ENCODE measurements around the gene CABP1.
"Not testable (repeated sequence)": the region's sequence is repeated elsewhere in the genome, so short reads cannot be mapped to it uniquely, and the experiment has no call there.

The CABP1 gene

GRCh38 chr12:120639771-120640721 lies at the start of gene CABP1:
Gene CABP1 (plus strand): TSS chr12:120640626. CDS start chr12:120640686, 60 bp downstream.
- DNase-seq (ENCODE audit: low read depth) = peak; percentile 59

- DNase-seq (ENCODE audit: low read depth) = no peak
Measured at GRCh38 chr12:120590741-120591407, 49.6 kb upstream of the CABP1 start.

DNA sequence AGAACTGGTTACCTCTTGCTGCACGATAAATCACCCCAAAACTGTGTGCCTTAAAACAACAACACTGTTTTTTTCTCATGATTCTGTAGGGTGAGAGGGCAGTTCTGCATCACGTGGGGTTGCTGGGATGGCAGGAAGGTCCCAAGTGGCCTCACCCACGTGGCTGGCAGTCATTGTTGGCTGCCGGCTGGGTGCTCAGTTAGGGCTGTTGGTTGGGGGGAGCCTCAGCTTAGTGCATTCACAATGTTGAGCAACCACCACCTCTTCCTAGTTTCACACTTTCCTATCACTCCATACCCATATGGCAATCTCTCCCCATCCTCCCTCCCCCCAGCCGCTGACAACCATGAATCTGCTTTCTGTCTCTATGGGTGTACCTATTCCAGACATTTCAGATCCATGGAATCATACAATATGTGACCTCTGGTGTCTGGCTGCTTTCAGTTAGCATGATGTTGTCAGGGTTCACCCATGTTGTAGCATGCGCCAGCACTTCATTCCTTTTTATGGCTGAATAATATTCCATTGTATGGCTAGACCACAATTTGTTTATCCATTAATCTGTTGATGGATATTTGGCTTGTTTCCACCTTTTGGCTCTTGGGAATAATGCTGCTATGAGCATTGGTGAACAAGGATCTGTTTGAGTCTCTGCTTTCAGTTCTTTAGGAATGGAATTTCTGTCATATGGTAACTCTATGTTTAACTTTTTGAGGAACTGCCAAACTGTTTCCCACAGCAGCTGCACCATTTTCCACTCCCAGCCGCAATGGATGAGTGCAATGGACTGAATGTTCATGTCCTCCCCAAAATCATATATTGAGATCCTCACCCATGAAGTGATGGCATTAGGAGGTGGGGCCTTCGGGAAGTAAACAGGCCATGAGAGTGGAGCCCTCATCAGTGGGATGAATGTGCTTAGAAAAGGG lies 48.0 kb upstream of the CABP1 start:
- DNase-seq (ENCODE audit: low read depth) = no peak

DNA sequence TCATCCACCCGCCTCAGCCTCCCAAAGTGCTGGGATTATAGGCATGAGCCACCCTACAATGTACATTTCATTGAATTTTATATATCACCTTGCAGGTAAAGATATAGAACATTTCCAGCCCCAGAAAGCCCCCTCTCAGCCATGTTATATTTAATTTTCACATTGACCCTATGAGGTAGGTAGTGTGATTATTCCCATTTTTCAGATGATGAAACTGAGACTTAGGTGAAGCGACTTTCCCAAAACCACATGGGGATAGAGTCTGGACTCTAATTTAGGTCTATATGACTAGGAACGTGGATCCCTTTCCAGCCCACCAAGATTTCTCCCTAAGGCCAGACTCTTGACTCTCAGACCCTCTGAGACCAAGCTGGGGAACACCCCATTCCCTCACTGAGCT lies 43.5 kb upstream of the CABP1 start:
- DNase-seq (ENCODE audit: low read depth) = no peak

DNA sequence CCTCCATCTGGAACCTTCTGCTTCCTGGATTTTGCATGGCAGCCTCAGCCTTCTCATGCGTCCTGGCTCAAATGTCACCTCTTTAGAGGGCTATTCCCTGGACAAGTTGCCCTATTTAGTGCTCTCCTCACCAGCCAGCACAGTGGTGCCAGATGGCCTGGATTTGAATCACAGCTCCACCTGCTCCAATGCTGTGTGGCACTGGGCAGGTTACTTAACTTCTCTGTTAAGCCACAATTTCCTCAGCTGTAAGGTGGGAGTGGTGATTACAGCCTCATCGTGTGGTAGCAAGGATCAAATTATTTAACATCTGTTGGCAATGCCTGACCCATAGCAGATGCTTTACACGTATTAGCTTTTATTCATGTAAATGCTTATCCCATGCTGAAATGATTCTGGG lies 42.6 kb upstream of the CABP1 start:
- DNase-seq (ENCODE audit: low read depth) = no peak

- no peak for DNase-seq (ENCODE audit: low read depth)
Measured at GRCh38 chr12:120598674-120599463, 41.6 kb upstream of the CABP1 start.

DNA sequence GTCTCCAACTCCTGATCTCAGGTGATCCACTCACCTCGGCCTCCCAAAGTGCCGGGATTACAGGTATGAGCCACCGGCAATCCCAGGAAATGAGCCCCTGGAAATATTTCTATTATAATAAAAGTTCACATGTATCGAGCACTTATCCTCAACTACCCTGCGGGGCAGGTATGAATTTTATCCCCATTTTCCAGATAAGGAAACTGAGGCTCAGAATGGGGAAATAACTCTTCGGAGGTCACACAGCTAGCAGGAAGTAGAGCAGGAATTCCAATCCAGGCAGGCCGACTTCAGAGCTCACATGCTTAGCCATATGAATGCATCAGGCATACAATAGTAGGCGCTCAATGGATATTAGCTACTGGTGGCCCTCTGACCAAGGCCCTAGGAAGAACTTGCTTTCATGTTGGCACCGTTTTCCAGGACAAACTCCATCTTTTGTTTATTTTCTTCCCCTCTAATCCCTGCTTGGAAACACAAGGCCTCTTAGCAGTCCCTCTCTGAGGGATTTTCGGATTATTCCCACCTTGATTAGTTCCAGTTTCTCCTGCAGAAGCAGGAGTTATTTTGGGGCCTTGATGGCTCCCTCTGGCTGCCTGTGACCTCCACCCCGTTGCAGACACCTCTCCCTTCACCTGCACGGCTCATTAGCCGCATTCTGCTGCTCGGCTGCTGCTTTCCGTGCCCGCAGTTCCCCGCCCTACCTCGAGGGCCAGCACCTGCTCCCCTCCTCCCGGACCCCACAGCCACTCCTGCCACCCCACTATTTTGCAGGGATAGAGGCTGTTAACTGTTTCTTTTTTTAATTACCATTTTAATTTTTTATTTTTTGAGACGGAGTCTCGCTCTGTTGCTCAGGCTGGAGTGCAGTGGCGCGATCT lies 40.5 kb upstream of the CABP1 start:
- no peak for DNase-seq (ENCODE audit: low read depth)

DNA sequence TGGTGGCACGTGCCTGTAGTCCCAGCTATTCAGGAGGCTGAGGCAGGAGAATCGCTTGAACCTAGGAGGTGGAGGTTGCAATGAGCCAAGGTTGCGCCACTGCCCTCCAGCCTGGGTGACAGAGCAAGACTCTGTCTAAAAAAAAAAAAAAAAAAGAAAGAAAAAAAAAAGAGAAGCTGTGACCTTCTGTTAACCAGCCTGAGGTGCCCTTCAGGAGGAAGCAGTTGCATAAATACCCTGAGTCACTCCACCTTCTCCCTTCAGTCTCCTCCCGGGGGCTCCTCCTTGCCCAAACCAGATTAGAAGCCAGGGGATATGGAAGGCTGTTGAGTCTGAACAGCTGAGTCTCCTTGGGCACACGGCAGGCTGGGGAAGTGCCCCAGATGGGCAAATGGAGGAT lies 38.0 kb upstream of the CABP1 start:
- DNase-seq (ENCODE audit: low read depth) = not testable (repeated sequence)

DNA sequence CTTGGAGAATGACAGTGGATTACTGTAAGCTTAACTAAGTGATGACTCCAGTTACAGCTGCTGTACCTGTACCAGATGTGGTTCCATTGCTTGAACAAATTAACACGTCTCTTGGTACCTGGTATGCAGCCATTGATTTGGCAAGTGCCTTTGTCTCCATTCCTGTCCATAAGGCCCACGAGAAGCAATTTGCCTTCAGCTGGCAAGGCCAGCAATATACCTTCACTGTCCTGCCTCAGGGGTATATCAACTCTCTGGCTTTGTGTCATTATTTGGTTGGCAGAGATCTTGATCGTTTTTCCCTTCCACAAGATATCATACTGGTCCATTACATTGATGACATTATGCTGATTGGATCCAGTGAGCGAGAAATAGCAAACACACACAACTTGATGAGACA lies 29.9 kb upstream of the CABP1 start:
- DNase-seq (ENCODE audit: low read depth) = no peak

DNA sequence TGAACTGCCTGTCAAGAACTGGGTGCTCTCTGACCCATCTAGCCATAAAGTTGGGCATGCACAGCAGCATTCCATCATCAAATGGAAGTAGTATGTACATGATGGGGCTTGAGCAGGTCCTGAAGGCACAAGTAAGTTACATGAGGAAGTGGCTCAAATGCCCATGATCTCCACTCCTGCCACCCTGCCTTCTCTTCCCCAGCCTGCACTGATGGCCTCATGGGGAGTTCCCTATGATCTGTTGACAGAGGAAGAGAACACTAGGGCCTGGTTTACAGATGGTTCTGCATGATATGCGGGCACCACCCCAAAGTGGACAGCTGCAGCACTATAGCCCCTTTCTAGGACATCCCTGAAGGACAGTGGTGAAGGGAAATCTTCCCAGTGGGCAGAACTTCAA lies 28.9 kb upstream of the CABP1 start:
- not testable (repeated sequence) for DNase-seq (ENCODE audit: low read depth)

DNA sequence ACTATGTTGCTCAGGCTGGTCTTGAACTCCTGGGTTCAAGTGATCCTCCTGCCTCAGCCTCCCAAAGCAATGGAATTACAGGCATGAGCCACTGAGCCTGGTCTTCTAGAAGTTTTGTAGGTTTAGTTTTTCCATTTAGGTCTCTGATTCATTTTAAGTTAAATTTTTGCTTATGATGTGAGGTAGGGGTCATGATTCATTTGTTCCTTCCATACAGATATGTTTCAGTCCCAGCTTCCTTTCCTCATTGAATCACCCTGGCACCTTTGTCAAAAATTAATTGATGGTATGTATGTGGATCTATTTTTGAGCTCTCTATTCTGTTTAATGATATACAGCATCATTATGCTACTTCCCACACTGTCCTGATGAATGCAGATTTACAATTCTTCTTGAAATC lies 25.6 kb upstream of the CABP1 start:
- no peak for DNase-seq (ENCODE audit: low read depth)

DNA sequence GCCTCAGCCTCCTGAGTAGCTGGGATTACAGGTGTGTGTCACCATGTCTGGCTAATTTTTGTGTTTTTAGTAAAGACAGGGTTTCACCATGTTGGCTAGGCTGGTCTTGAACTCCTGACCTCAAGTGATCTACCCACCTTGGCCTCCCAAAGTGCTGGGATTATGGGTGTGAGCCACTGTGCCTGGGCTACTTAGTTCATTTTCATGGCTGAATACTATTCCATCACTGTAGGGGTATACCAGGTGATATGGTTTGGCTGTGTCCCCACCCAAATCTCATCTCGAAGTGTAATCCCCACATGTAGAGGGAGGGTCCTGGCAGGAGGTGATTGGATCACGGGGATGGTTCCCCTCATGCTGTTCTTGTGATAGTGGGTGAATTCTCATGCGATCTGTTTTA lies 23.2 kb upstream of the CABP1 start:
- not testable (repeated sequence) for DNase-seq (ENCODE audit: low read depth)

- not testable (repeated sequence) for DNase-seq (ENCODE audit: low read depth)
Measured at GRCh38 chr12:120617767-120618166, 22.7 kb upstream of the CABP1 start.

- DNase-seq (ENCODE audit: low read depth) = no peak
Measured at GRCh38 chr12:120618954-120619615, 21.3 kb upstream of the CABP1 start.

DNA sequence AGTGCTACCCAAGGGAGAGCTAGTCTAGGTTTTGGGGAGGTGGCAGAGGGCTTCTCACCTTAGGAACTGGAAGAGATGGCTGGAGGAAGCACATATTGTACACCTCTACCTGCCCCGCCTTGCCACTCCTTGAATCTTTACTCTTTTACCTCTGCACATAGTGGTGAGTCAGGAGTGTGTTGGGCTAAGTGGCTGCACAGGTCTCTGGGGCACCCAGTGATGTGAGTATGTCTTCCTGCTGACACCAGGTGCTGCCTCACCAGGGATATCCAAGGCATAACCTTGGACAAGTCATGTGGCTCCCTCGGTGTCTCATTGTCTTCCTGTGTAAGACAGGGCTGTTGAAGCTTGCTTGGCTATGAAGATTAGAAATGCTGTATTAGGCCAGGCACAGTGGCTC lies 19.8 kb upstream of the CABP1 start:
- no peak for DNase-seq (ENCODE audit: low read depth)

DNA sequence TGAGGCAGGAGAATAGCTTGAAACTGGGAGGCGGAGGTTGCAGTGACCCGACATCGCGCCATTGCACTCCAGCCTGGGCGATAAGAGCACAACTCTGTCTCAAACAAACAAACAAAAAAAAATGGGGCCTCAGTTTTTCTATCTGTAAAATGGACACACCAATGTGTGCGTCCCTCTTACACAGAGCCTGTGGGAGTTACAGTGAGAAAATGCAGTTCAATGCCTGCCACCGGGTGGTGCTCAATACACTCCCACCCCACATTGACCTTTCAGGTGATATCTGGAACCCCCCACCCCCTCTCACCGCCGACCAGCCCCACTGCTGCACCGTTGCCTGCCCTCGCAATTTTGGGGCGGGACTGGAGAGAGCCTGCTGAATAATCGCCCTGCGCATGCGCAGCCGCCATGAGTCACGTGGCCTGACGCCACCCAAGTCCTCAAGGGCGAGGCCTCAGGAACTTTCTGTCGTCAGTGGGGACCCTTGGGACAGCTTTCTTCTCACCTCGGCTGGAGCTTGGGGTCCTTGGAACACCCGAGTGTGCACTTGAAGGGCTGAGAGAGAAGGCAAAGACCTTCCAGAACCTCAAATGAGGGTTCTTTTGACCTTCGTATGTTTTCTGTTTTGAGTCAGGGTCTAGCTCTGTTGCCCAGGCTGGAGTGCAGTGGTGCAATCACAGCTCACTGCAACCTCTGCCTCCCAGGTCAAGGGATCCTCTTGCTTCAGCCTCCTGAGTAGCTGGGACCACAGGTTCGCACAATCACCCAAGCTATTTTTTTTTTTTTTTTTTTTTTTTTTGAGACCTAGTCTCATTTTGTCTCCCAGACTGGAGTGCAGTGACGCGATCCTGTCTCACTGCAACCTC lies 14.6 kb upstream of the CABP1 start:
- DNase-seq (ENCODE audit: low read depth) = peak; percentile 9

- DNase-seq (ENCODE audit: low read depth) = no peak
Measured at GRCh38 chr12:120628919-120629318, 11.5 kb upstream of the CABP1 start.

DNA sequence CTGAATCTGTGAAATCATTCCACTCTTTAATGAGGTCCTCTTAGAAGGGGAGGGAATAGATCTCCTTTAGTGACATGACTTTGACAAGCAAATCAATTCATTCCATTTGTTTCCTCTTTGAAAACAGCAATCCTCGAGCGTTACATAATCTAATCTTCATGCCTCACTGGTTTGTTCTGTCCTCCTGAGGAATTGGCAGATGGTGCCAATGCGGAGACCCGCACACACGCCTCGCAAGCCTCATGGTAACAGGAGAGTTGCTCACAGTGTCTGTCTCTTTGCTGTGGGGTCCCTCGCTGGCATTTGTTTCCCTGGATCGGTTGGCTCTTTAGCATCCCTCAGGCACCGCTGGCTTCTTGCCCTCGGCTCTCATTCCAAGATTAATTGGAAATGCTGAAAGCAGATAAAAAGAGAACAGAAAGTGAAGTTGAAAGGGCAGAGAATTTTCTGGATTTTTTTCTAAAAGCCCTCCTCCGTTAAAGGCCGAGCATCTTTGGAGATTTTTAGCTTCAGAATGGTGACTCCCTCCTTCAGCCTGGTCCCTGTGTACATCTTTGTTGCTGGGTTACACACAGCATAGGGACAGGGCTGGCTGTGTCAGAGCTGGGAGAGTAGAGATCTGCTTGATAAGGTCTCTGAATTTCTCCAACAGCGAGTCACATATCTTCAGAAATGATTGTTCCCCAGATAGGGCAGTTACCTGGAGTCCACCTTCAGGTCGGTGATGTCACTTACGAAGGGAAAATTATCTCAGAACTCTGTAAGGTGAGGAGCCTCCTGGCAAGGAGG lies 10.1 kb upstream of the CABP1 start:
- DNase-seq (ENCODE audit: low read depth) = no peak

Data from activated T-helper 9 cell treated with anti-CD3 and anti-CD28 coated beads, Interleukin-2, amount 50 U/mL, for 16 hours (primary cell).